Limb (tissue), 2 donors: ENCODE measurements around the gene NINJ1.
"Not testable (repeated sequence)": the region's sequence is repeated elsewhere in the genome, so short reads cannot be mapped to it uniquely, and the experiment has no call there.

Source experiments
- DNase-seq, 2 donors: peaks; one replicate each; pipeline ENCODE4 v3.0.0-alpha.2; 2016; ENCODE audit errors: extremely low spot score in 2 of 2

NINJ1 gene

GRCh38 chr9:93107151-93107824 is 26.8 kb downstream of the NINJ1 start:
- peak in 1 of 2 donors; percentile 18 for DNase-seq

GRCh38 chr9:93105620-93106019 is 28.4 kb downstream of the NINJ1 start:
- no peak for DNase-seq

GRCh38 chr9:93101086-93101485 is 33.0 kb downstream of the NINJ1 start:
- DNase-seq, result not testable (repeated sequence)

- no peak for DNase-seq
These were observed 33.8 kb downstream of the NINJ1 start for GRCh38 chr9:93100276-93100636.

DNA sequence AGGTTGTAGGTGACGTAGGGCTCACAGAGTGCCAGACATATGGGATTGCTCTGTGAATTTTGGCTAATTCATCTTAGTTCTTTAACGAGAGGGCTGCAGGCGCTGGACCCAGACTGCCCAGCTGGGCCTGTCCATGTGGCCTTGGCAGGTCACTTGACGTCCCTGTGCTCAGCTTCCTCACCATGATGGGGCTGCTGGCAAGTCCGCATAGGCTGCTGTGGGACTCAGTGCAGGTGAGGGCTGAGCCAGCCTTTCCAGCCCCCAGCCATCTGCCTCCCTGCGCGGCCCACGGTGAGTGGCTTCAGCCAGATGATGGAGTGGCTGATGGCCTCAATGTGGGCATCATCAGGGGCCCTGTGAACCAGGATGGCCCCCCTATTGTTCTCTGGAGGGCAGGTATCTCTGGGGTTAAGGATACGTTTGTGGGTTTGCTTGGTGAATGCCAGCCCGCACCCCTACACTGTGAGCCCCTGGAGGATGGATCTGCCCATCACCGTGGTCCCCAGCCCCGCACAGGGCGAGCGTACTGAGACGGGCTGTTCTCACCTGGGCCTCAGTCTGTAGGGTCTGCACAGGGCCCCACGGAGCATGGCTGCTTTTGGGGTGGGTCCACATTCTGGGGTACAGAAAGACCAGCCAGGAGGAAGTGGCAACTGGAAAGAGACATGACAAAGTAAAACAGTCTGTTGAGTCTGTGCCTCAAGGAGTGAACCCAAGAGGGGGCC is 34.3 kb downstream of the NINJ1 start:
- DNase-seq, result no peak

- peak; percentile 14 to 45 for DNase-seq
These were observed 35.7 kb downstream of the NINJ1 start for GRCh38 chr9:93098236-93098946.

- no peak for DNase-seq
These were observed 36.4 kb downstream of the NINJ1 start for GRCh38 chr9:93097511-93098201.

- peak in 1 of 2 donors; percentile 45 for DNase-seq
These were observed 37.2 kb downstream of the NINJ1 start for GRCh38 chr9:93096811-93097382.

DNA sequence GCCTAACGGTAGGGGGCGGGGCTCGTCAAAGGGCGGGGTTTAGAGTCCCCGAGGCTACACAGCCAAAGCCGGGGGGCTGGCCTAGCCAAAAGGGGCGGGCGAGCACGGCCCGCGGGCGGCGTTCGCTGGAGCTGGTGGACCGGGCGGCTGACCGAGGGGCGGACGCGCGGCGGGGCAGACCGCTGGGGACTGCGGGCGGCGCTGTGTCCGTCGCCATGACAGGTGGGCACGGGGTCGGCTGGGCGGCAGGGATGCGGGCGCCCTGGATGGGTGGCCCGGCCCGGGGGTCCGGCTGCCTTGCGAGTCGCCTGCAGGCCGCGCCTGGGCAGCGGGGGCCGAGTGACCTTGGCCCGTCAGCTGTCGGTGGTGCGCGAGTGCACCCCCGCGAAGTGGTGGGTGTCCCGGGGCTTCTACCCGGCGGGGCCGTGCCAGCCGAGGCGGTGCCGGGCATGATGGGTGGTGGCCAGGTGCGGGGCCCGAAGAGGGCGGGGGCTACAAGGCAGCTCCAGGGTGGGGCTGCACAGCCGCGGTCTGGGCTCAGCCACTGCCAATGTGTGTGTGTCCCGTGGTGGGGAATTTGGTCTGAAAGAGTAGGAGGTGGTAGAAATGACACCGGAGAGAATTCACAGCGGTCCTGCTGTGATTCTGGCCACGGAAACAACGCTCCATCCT is 37.8 kb downstream of the NINJ1 start, which contains the start of gene CARD19:
CARD19 (plus strand) TSS at position 87 of the 672 bp plus-strand sequence; CDS start at position 216, 129 bp downstream.
- DNase-seq, result peak in 1 of 2 donors; percentile 79

- DNase-seq, result peak; percentile 98 to 100
These were observed 38.6 kb downstream of the NINJ1 start for GRCh38 chr9:93095205-93096130.

DNA sequence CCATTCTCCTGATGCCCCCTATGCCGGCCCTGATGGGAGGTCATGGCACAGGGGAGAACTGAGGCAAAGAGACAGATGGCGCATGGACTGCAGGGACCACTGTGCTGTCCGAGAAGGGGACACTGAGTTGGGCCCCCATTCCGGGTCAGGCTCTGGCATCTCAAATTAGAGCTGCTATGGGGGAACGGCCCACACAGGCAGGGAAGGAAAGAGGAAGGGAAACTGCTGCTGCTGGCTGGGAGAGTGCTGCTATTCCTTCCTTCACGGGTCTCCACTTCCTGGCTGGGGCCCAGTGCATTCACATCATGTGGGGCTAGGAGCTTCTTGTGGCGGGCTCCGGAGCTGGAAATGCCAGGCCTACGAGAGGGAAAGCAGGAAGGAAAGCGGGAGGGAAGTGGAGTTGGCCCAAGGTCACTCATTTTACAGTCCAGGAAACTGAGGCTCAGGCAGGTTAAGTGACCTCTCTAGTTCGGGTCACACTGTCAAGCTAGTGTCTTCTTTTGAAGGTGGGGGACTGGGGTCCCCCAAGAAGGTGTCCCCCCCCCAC is 39.3 kb downstream of the NINJ1 start:
- peak; percentile 44 to 68 for DNase-seq

- no peak for DNase-seq
These were observed 40.0 kb downstream of the NINJ1 start for GRCh38 chr9:93093877-93094657.

- peak; percentile 36 to 43 for DNase-seq
These were observed 40.7 kb downstream of the NINJ1 start for GRCh38 chr9:93093127-93093876.

- DNase-seq, result peak in 1 of 2 donors; percentile 25
These were observed 41.6 kb downstream of the NINJ1 start for GRCh38 chr9:93092251-93092991.

DNA sequence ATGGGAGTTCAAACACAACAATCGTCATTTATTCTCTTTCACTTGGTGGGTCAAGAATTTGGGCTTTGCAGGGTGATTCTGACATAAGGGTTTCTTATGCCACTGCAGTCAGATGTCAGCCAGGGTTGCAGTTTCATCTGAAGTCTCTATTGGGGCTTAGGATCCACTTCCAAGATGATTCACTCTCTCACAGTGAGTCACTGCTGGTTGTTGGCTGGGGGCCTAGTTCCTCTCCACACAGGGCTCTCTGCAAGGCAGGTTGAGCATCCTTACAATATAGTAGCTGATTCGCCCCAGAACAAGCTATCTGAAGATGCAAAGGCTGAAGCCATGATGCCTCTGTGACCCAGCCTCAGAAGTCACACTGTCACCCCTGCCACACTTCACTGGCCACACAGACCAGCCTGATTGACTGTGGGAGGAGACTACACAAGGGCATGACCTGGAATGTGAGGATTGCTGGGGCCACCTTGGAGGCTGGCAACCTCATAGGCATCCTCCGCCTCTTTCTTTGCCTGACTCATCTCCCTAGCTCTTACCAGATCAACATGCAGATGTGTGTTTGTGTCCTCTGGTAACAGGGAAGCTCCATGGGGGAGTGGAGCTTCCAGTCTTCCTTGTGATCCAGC is 42.5 kb downstream of the NINJ1 start:
- peak in 1 of 2 donors; percentile 31 for DNase-seq

DNA sequence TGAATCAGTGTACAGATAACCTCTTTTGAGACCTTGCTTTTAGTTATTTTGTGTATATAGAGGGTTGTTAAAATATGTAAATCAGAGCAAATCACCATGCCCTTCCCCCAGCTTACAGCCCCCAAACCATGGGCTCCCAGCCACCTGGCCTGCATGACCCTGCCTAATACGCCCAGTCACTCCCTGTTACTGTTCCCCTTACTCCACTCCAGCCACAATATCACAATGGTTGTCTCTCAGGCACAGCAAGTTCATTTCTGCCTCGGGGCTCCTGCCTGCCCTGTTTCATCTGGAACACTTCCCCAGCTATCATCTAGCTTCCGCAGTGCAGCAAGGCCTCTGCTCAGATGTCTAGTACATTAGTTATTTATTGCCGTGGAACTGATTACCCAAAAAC is 43.0 kb downstream of the NINJ1 start:
- peak in 1 of 2 donors; percentile 13 for DNase-seq
